HL-60 (cell line): Measurements from ENCODE around the gene SART1.

ENCODE experiments used
- CTCF ChIP-seq: IDR thresholded peaks from one replicate; pipeline ENCODE4 v1.5.1; 2011; ENCODE audit warnings: low read length, control low read depth, inconsistent platforms; ENCODE audit not compliant: insufficient read depth
- GABPA ChIP-seq: IDR thresholded peaks from 2 replicates; pipeline ENCODE4 v1.6.1; 2012; ENCODE audit warnings: low read depth

- no peak for TF ChIP-seq CTCF
- TF ChIP-seq GABPA: no peak
Measured at GRCh38 chr11:65931773-65932557, 29.6 kb upstream of the SART1 start.
